CD4-positive, alpha-beta T cell treated with Interleukin-17A for 4 hours (primary cell): ENCODE measurements around the gene ANKRD12.
A peak's percentile ranks its signal among the peaks of the same experiment; 100 is the strongest.
"Not testable (repeated sequence)": the region's sequence is repeated elsewhere in the genome, so short reads cannot be mapped to it uniquely, and the experiment has no call there.

Experiments used
- DNase-seq: peaks from one replicate; pipeline ENCODE4 v3.0.0-alpha.2; 2020; ENCODE audit warnings: mixed read lengths

ANKRD12 gene

GRCh38 chr18:9147440-9148202 lies 11.0 kb downstream of the ANKRD12 start:
- peak; percentile 52 for DNase-seq

GRCh38 chr18:9148203-9148552 lies 11.6 kb downstream of the ANKRD12 start:
- DNase-seq, result no peak

GRCh38 chr18:9150121-9150520 lies 13.5 kb downstream of the ANKRD12 start:
- no peak for DNase-seq

GRCh38 chr18:9153256-9153655 lies 16.7 kb downstream of the ANKRD12 start:
- DNase-seq, result no peak

GRCh38 chr18:9156604-9157249 lies 20.1 kb downstream of the ANKRD12 start:
- DNase-seq, result no peak

- DNase-seq, result no peak
These were observed 21.2 kb downstream of the ANKRD12 start for GRCh38 chr18:9157806-9158205.

GRCh38 chr18:9160014-9160413 lies 23.4 kb downstream of the ANKRD12 start:
- no peak for DNase-seq

- not testable (repeated sequence) for DNase-seq
These were observed 26.1 kb downstream of the ANKRD12 start for GRCh38 chr18:9162663-9163062.

GRCh38 chr18:9164149-9164548 lies 27.6 kb downstream of the ANKRD12 start:
- not testable (repeated sequence) for DNase-seq

GRCh38 chr18:9165883-9166282 lies 29.3 kb downstream of the ANKRD12 start:
- DNase-seq, result not testable (repeated sequence)

GRCh38 chr18:9169515-9169914 lies 32.9 kb downstream of the ANKRD12 start:
- DNase-seq, result not testable (repeated sequence)

- DNase-seq, result not testable (repeated sequence)
These were observed 35.3 kb downstream of the ANKRD12 start for GRCh38 chr18:9171919-9172318.

- no peak for DNase-seq
These were observed 36.0 kb downstream of the ANKRD12 start for GRCh38 chr18:9172506-9173127.

- no peak for DNase-seq
These were observed 37.2 kb downstream of the ANKRD12 start for GRCh38 chr18:9173770-9174233.

GRCh38 chr18:9174302-9174701 lies 37.7 kb downstream of the ANKRD12 start:
- no peak for DNase-seq

- DNase-seq, result no peak
These were observed 38.5 kb downstream of the ANKRD12 start for GRCh38 chr18:9175115-9175514.

GRCh38 chr18:9177031-9177430 lies 40.5 kb downstream of the ANKRD12 start:
- no peak for DNase-seq

- no peak for DNase-seq
These were observed 40.9 kb downstream of the ANKRD12 start for GRCh38 chr18:9177466-9177865.

GRCh38 chr18:9178557-9178956 lies 42.0 kb downstream of the ANKRD12 start:
- no peak for DNase-seq

- no peak for DNase-seq
These were observed 44.7 kb downstream of the ANKRD12 start for GRCh38 chr18:9181275-9181674.

GRCh38 chr18:9182852-9183399 lies 46.3 kb downstream of the ANKRD12 start:
- no peak for DNase-seq

- DNase-seq, result no peak
These were observed 48.5 kb downstream of the ANKRD12 start for GRCh38 chr18:9184998-9185613.
